Neural cell (in vitro differentiated cells): ENCODE measurements around the gene HRH2. TPM values are rescaled to one million over a fixed set of nuclear protein-coding genes. Genes with fewer than 3 reads are reported as not detected.

ENCODE experiments used
- H2AFZ ChIP-seq: fragments of 200-600, 300-800 bp; sonication (generic), shearing (Covaris generic); 2 replicates; pipeline ENCODE4 v1.6.0; 2014; ENCODE audit warnings: low read depth, mild to moderate bottlenecking, antibody characterized with exemption, low read length, moderate library complexity
- H3F3A ChIP-seq: fragments of 200-600 bp; shearing (Covaris generic); 2 replicates; pipeline ENCODE4 v1.6.1; 2016; ENCODE audit warnings: mild to moderate bottlenecking, moderate library complexity, mixed read lengths, antibody characterized with exemption, low read length; ENCODE audit not compliant: insufficient read depth, poor library complexity, severe bottlenecking
- H3K27ac ChIP-seq: fragments of 200-600, 300-800 bp; sonication (generic), shearing (Covaris generic); 2 replicates; pipeline ENCODE4 v1.5.1; 2014; ENCODE audit warnings: mild to moderate bottlenecking, low read length, moderate library complexity
- H3K27me3 ChIP-seq: fragments of 300-800, 200-600 bp; sonication (generic), shearing (Covaris generic); 2 replicates; pipeline ENCODE4 v1.6.0; 2014; ENCODE audit warnings: mild to moderate bottlenecking, low read depth, low read length, moderate library complexity; ENCODE audit not compliant: insufficient read depth
- H3K36me3 ChIP-seq: fragments of 300-800, 200-600 bp; sonication (generic), shearing (Covaris generic); 2 replicates; pipeline ENCODE4 v1.5.1; 2014; ENCODE audit warnings: mild to moderate bottlenecking, antibody characterized with exemption, low read length, moderate library complexity; ENCODE audit not compliant: insufficient read depth
- H3K4me2 ChIP-seq: fragments of 300-800, 200-600 bp; sonication (generic), shearing (Covaris generic); 2 replicates; pipeline ENCODE4 v1.6.0; 2014; ENCODE audit warnings: mild to moderate bottlenecking, low read length
- H3K4me3 ChIP-seq: fragments of 300-800, 200-600 bp; sonication (generic), shearing (Covaris generic); 2 replicates; pipeline ENCODE4 v1.5.1; 2014; ENCODE audit warnings: mild to moderate bottlenecking, low read length, moderate library complexity
- H3K79me2 ChIP-seq: fragments of 200-600 bp; shearing (Covaris generic); replicated peaks from 2 replicates; pipeline ENCODE4 v1.6.0; 2014; ENCODE audit warnings: mild to moderate bottlenecking, low read length, moderate library complexity; ENCODE audit not compliant: insufficient read depth
- H3K9ac ChIP-seq: fragments of 300-800, 200-600 bp; sonication (generic), shearing (Covaris generic); 2 replicates; pipeline ENCODE4 v1.6.1; 2016; ENCODE audit warnings: mild to moderate bottlenecking, low read length, mixed read lengths
- H3K9me2 ChIP-seq: fragments of 200-600 bp; shearing (Covaris generic); 2 replicates; pipeline ENCODE4 v1.6.1; 2016; ENCODE audit warnings: mild to moderate bottlenecking, low read length, mixed read lengths; ENCODE audit not compliant: insufficient read depth
- H3K9me3 ChIP-seq: fragments of 200-600, 300-800 bp; sonication (generic), shearing (Covaris generic); 2 replicates; pipeline ENCODE4 v1.6.1; 2016; ENCODE audit warnings: mild to moderate bottlenecking, mixed run types, low read length, moderate library complexity, mixed read lengths
- H4K20me1 ChIP-seq: fragments of 200-600 bp; shearing (Covaris generic); 2 replicates; pipeline ENCODE4 v1.6.1; 2016; ENCODE audit warnings: mild to moderate bottlenecking, mixed run types; ENCODE audit not compliant: insufficient read depth
- EP300 ChIP-seq: fragments of 450-650 bp; conservative IDR thresholded peaks from 2 replicates; pipeline ENCODE4 v1.6.1; 2014; ENCODE audit warnings: antibody characterized with exemption, mild to moderate bottlenecking, moderate library complexity; ENCODE audit not compliant: poor library complexity, severe bottlenecking
- EZH2 ChIP-seq: fragments of 200-600, 300-800 bp; shearing (Covaris generic), sonication (generic); IDR thresholded peaks from 2 replicates; pipeline ENCODE4 v1.6.1; 2014; ENCODE audit warnings: antibody characterized with exemption, low read length, borderline replicate concordance, mild to moderate bottlenecking; ENCODE audit not compliant: insufficient read depth, poor library complexity, severe bottlenecking
- MXI1 ChIP-seq: fragments of 450-650 bp; conservative IDR thresholded peaks from 2 replicates; pipeline ENCODE4 v1.6.1; 2014; ENCODE audit warnings: antibody characterized with exemption, mild to moderate bottlenecking; ENCODE audit not compliant: poor library complexity, severe bottlenecking
- POLR2AphosphoS5 ChIP-seq: IDR thresholded peaks from 2 replicates; pipeline ENCODE4 v1.6.1; 2012
- RAD21 ChIP-seq: fragments of 450-650 bp; conservative IDR thresholded peaks from 2 replicates; pipeline ENCODE4 v1.6.1; 2014; ENCODE audit warnings: antibody characterized with exemption, mild to moderate bottlenecking, moderate library complexity
- REST ChIP-seq: IDR thresholded peaks from 2 replicates; pipeline ENCODE4 v1.6.1; 2012; ENCODE audit warnings: borderline replicate concordance
- SMC3 ChIP-seq: fragments of 450-650 bp; conservative IDR thresholded peaks from 2 replicates; pipeline ENCODE4 v1.6.1; 2014; ENCODE audit warnings: antibody characterized with exemption, mild to moderate bottlenecking, moderate library complexity; ENCODE audit not compliant: poor library complexity
- TAF1 ChIP-seq: IDR thresholded peaks from 2 replicates; pipeline ENCODE4 v1.6.1; 2012; ENCODE audit warnings: low read depth
- polyA plus RNA-seq: library from polyadenylated mRNA; depleted of rRNA; stranded (reverse); fragments of >200 nt; gene quantifications from 2 replicates; pipeline ENCODE4 v1.2.3, GENCODE V29; 2014
- TF ChIP-seq, protein P1 (sequence below): fragments of 450-650 bp; IDR thresholded peaks from 2 replicates; pipeline ENCODE4 v1.5.1; 2014; ENCODE audit warnings: antibody characterized with exemption, mild to moderate bottlenecking, moderate library complexity; ENCODE audit not compliant: poor library complexity, severe bottlenecking

Gene HRH2
- polyA plus RNA-seq, 1 donor from 2014 or later: 0.09 TPM

DNA sequence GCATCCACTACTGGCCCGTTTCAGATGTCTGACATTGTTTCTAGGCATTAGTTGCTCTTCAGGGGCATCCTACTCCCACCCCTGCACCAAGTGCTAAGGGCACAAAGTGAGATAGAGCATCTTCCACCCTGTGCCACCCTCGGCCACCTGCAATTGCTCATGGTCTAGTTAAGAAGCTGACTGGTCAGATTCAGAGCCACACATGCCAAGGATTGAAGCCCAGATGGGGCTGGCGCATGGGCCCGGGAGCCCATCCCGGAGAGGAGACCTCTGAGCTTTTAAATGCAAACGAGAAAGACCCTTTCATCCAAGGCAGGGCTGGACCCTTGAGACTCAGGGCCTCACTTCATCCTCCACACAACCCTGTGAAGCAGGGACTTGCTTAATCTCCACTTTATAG, 28.5 kb downstream of the HRH2 start:
- Histone ChIP-seq H2AFZ (no peak overlapping the region), H3K27ac (no peak overlapping the region), H3K9ac (no peak overlapping the region), H3F3A (no peaks in the 10 kb centered on the region), H3K9me2 (no peaks in the 10 kb centered on the region), H3K4me3 (no peak overlapping the region), H4K20me1 (no peaks in the 10 kb centered on the region), H3K9me3 (no peaks in the 10 kb centered on the region), H3K79me2 (no peaks in the 10 kb centered on the region), H3K4me2 (no peak overlapping the region), H3K36me3 (no peaks in the 10 kb centered on the region), H3K27me3 (no peaks in the 10 kb centered on the region)
- no peak for TF ChIP-seq TAF1
- no peak for TF ChIP-seq MXI1

- no peaks in the 10 kb centered on the region for H4K20me1 ChIP-seq
- no peak overlapping the region for H2AFZ ChIP-seq
- no peaks in the 10 kb centered on the region for H3K36me3 ChIP-seq
- no peaks in the 10 kb centered on the region for H3F3A ChIP-seq
- no peak overlapping the region for H3K4me3 ChIP-seq
- H3K27ac ChIP-seq: no peak overlapping the region
- no peak overlapping the region for H3K4me2 ChIP-seq
- no peaks in the 10 kb centered on the region for H3K9me3 ChIP-seq
- H3K27me3 ChIP-seq: no peaks in the 10 kb centered on the region
- H3K9ac ChIP-seq: no peak overlapping the region
- no peaks in the 10 kb centered on the region for H3K79me2 ChIP-seq
- TF ChIP-seq MXI1: no peak
- TF ChIP-seq SMC3: no peak
- no peak for TF ChIP-seq TAF1
- TF ChIP-seq RAD21: no peak
- TF ChIP-seq EP300: no peak
- TF ChIP-seq REST: no peak
- H3K9me2 ChIP-seq: no peaks in the 10 kb centered on the region
Measured at GRCh38 chr5:175686826-175687225, 29.0 kb downstream of the HRH2 start.

DNA sequence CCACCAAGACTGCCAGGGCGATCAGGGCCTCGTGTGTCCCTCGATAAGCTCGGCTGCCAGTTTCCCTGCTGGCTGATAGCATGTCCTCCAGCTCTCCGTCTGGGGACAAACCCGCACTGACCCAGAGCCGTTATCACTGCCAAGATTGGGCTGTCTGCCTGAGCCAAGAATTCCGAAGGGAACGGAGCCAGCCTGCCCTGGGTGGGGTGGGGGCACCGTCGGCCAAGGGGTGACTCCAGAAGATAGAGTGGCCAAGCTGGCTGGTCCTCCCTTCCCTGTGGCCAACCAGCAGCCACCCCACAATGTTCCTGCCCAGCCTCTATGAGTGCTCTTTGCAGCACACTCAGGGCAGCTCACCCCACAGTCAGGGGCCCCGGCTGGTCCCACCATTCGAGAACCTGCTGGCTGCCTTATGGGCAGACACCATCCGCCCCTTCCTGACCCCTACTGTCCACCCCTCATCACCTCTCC, 29.4 kb downstream of the HRH2 start:
- H3K27me3 ChIP-seq: no peaks in the 10 kb centered on the region
- no peaks in the 10 kb centered on the region for H3F3A ChIP-seq
- H3K79me2 ChIP-seq: no peaks in the 10 kb centered on the region
- H3K9me2 ChIP-seq: no peaks in the 10 kb centered on the region
- no peak overlapping the region for H3K4me2 ChIP-seq
- H3K4me3 ChIP-seq: no peak overlapping the region
- H4K20me1 ChIP-seq: no peaks in the 10 kb centered on the region
- no peaks in the 10 kb centered on the region for H3K9me3 ChIP-seq
- H2AFZ ChIP-seq: no peak overlapping the region
- TF ChIP-seq SMC3 (no peak), MXI1 (no peak), REST (no peak), POLR2AphosphoS5 (no peak), RAD21 (no peak), EZH2 (no peak), EP300 (no peak)
- TF ChIP-seq, protein P1, sequence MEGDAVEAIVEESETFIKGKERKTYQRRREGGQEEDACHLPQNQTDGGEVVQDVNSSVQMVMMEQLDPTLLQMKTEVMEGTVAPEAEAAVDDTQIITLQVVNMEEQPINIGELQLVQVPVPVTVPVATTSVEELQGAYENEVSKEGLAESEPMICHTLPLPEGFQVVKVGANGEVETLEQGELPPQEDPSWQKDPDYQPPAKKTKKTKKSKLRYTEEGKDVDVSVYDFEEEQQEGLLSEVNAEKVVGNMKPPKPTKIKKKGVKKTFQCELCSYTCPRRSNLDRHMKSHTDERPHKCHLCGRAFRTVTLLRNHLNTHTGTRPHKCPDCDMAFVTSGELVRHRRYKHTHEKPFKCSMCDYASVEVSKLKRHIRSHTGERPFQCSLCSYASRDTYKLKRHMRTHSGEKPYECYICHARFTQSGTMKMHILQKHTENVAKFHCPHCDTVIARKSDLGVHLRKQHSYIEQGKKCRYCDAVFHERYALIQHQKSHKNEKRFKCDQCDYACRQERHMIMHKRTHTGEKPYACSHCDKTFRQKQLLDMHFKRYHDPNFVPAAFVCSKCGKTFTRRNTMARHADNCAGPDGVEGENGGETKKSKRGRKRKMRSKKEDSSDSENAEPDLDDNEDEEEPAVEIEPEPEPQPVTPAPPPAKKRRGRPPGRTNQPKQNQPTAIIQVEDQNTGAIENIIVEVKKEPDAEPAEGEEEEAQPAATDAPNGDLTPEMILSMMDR: no peak
- H3K9ac ChIP-seq: no peak overlapping the region
- no peaks in the 10 kb centered on the region for H3K36me3 ChIP-seq
- no peak overlapping the region for H3K27ac ChIP-seq
